SK-N-SH (cell line): ENCODE data around the gene POLR1A. TPM values are rescaled to one million over a fixed set of nuclear protein-coding genes. Genes with fewer than 3 reads are reported as not detected.

Experiments
- CTCF ChIA-PET: fragments of 300-600, 350-600 bp; formaldehyde crosslinking; extraction: SDS; loops from one replicate; lab custom pipeline; 2021; lab: Yijun Ruan, JAX
- POLR2A ChIA-PET: fragments of 350-600 bp; sonication (Branson Sonifier 250); formaldehyde crosslinking; extraction: SDS; loops from one replicate; lab custom pipeline; 2020; ENCODE audit warnings: antibody characterized with exemption, inconsistent platforms; lab: Yijun Ruan, JAX
- DNase-seq: peaks from one replicate; pipeline ENCODE4 v3.0.0; 2012
- H2AFZ ChIP-seq: fragments of 200-600 bp; sonication (generic); 2 replicates; pipeline ENCODE4 v1.8.1; 2016; ENCODE audit warnings: antibody characterized with exemption, mild to moderate bottlenecking, low read depth
- H3F3A ChIP-seq: fragments of 200-600 bp; sonication (generic); replicated peaks from 2 replicates; pipeline ENCODE3; 2016; ENCODE audit warnings: antibody characterized with exemption, mild to moderate bottlenecking; ENCODE audit not compliant: insufficient read depth
- H3K27ac ChIP-seq, 2 experiments: fragments of 200-500 bp in 1 of 2; fragments of 200-600 bp in 1 of 2; sonication (Bioruptor generic) in 1 of 2; sonication (generic), shearing (Covaris generic) in 1 of 2; 2 replicates each; pipeline versions ENCODE4 v1.5.1 to v1.6.1; 2014 to 2016; ENCODE audit warnings: low read depth in 2 of 2, inconsistent platforms in 1 of 2, low read length in 1 of 2, mild to moderate bottlenecking in 1 of 2, mixed read lengths in 1 of 2
- H3K27me3 ChIP-seq: fragments of 200-600 bp; sonication (generic), shearing (Covaris generic); 2 replicates; pipeline ENCODE4 v1.6.1; 2016; ENCODE audit warnings: mixed run types; ENCODE audit not compliant: insufficient read depth
- H3K36me3 ChIP-seq, 2 experiments: fragments of 200-500 bp in 1 of 2; fragments of 200-600 bp in 1 of 2; sonication (Bioruptor generic) in 1 of 2; sonication (generic) in 1 of 2; replicated peaks in 1 of 2; 2 replicates each; pipeline versions ENCODE3 to v1.5.1; 2014 to 2016; ENCODE audit warnings: low read length in 1 of 2, mild to moderate bottlenecking in 1 of 2; ENCODE audit not compliant: insufficient read depth in 2 of 2, control insufficient read depth in 1 of 2
- H3K4me1 ChIP-seq, 2 experiments: fragments of 200-500 bp in 1 of 2; fragments of 200-600 bp in 1 of 2; sonication (Bioruptor generic) in 1 of 2; sonication (generic), shearing (Covaris generic) in 1 of 2; 2 replicates each; pipeline versions ENCODE4 v1.5.1 to v1.6.1; 2014 to 2016; ENCODE audit warnings: low read depth in 1 of 2, low read length in 1 of 2, mixed run types in 1 of 2; ENCODE audit not compliant: insufficient read depth in 2 of 2, control insufficient read depth in 1 of 2
- H3K4me2 ChIP-seq: fragments of 200-600 bp; sonication (generic), shearing (Covaris generic); 2 replicates; pipeline ENCODE4 v1.6.1; 2017; ENCODE audit warnings: mixed run types
- H3K4me3 ChIP-seq, 2 experiments: fragments of 200-500 bp in 1 of 2; fragments of 200-600 bp in 1 of 2; sonication (Bioruptor generic) in 1 of 2; sonication (generic), shearing (Covaris generic) in 1 of 2; 2 replicates each; pipeline versions ENCODE4 v1.5.1 to v1.8.1; 2014 to 2016; ENCODE audit warnings: low read depth in 2 of 2, inconsistent platforms in 1 of 2, low read length in 1 of 2, mild to moderate bottlenecking in 1 of 2, mixed read lengths in 1 of 2, moderate library complexity in 1 of 2
- H3K79me2 ChIP-seq: fragments of 200-600 bp; sonication (generic); 2 replicates; pipeline ENCODE4 v1.8.1; 2017; ENCODE audit warnings: mild to moderate bottlenecking; ENCODE audit not compliant: insufficient read depth
- H3K9ac ChIP-seq: fragments of 200-600 bp; sonication (generic); 2 replicates; pipeline ENCODE4 v1.6.1; 2017; ENCODE audit warnings: mixed run types
- H3K9me2 ChIP-seq: fragments of 200-600 bp; sonication (generic); 2 replicates; pipeline ENCODE4 v1.6.1; 2017; ENCODE audit warnings: mixed run types
- H3K9me3 ChIP-seq: fragments of 200-600 bp; sonication (generic); 2 replicates; pipeline ENCODE4 v1.6.1; 2017; ENCODE audit warnings: mixed run types, mild to moderate bottlenecking, moderate library complexity
- H4K20me1 ChIP-seq: fragments of 200-600 bp; sonication (generic); 2 replicates; pipeline ENCODE4 v1.6.1; 2017; ENCODE audit warnings: mild to moderate bottlenecking, mixed run types; ENCODE audit not compliant: insufficient read depth
- CHD2 ChIP-seq: fragments of 150-350 bp; IDR thresholded peaks from 2 replicates; pipeline ENCODE4 v1.6.1; 2018; ENCODE audit warnings: low read length; ENCODE audit not compliant: partially characterized antibody
- EP300 ChIP-seq, 2 experiments: IDR thresholded peaks; 2 replicates each; pipeline versions ENCODE4 v1.4.0 to v1.6.1; 2012; ENCODE audit warnings: borderline replicate concordance in 1 of 2, low read depth in 1 of 2, low read length in 1 of 2
- FOSL2 ChIP-seq: IDR thresholded peaks from 2 replicates; pipeline ENCODE4 v1.4.0; 2012; ENCODE audit warnings: low read depth, mild to moderate bottlenecking, moderate library complexity, borderline replicate concordance
- FOXM1 ChIP-seq: IDR thresholded peaks from 2 replicates; pipeline ENCODE4 v1.4.0; 2012; ENCODE audit warnings: low read depth, mild to moderate bottlenecking
- GABPA ChIP-seq: IDR thresholded peaks from 2 replicates; pipeline ENCODE4 v1.4.0; 2012; ENCODE audit warnings: low read depth, mild to moderate bottlenecking
- GATA2 ChIP-seq: sonication (generic); formaldehyde crosslinking; IDR thresholded peaks from 2 replicates; pipeline ENCODE4 v1.5.0; 2020; ENCODE audit warnings: mild to moderate bottlenecking, missing genetic modification reagents
- NFIC ChIP-seq: IDR thresholded peaks from 2 replicates; pipeline ENCODE4 v1.4.0; 2012; ENCODE audit warnings: borderline replicate concordance
- RAD21 ChIP-seq: IDR thresholded peaks from 2 replicates; pipeline ENCODE4 v1.6.1; 2012; ENCODE audit warnings: mild to moderate bottlenecking, low read length
- RFX5 ChIP-seq: IDR thresholded peaks from 2 replicates; pipeline ENCODE4 v1.6.1; 2012; ENCODE audit warnings: mild to moderate bottlenecking, improper control_type of control experiment, low read length
- RXRA ChIP-seq: IDR thresholded peaks from 2 replicates; pipeline ENCODE4 v1.4.0; 2012; ENCODE audit warnings: low read depth, mild to moderate bottlenecking, borderline replicate concordance
- SIN3A ChIP-seq: IDR thresholded peaks from 2 replicates; pipeline ENCODE4 v1.6.1; 2012; ENCODE audit warnings: low read depth, mild to moderate bottlenecking, low read length, moderate library complexity, borderline replicate concordance
- YY1 ChIP-seq: IDR thresholded peaks from 2 replicates; pipeline ENCODE4 v1.4.0; 2012; ENCODE audit warnings: low read depth, mild to moderate bottlenecking
- WGBS: methylation state at CpG from one replicate; pipeline ENCODE4 v1.1.6; 2017; ENCODE audit warnings: low lambda C conversion rate; 5-methylcytosine and 5-hydroxymethylcytosine counted together
- polyA plus RNA-seq, 3 experiments: library from polyadenylated mRNA; depleted of rRNA; stranded (reverse); fragments of >200 nt; gene quantifications; 2 replicates each; pipeline ENCODE4 v1.2.3, GENCODE V29; 2012

The POLR1A gene
- polyA plus RNA-seq, 1 of the 3 experiments (the other 2 are of a cell fraction): 6.1 TPM

GRCh38 chr2:86027922-86028765 lies 77.5 kb downstream of the POLR1A start:
- POLR2A ChIA-PET: no interaction called here
- peaks cover 9 to 74% of the 10 kb centered on the region in 2 experiments for H3K36me3 ChIP-seq
- CTCF ChIA-PET: interaction anchor here (1.7 to 2.1 kb wide), 2 partner anchors 51 to 201 kb away, joined by 4 to 7 read pairs; no protein-coding TSS in a partner anchor

DNA sequence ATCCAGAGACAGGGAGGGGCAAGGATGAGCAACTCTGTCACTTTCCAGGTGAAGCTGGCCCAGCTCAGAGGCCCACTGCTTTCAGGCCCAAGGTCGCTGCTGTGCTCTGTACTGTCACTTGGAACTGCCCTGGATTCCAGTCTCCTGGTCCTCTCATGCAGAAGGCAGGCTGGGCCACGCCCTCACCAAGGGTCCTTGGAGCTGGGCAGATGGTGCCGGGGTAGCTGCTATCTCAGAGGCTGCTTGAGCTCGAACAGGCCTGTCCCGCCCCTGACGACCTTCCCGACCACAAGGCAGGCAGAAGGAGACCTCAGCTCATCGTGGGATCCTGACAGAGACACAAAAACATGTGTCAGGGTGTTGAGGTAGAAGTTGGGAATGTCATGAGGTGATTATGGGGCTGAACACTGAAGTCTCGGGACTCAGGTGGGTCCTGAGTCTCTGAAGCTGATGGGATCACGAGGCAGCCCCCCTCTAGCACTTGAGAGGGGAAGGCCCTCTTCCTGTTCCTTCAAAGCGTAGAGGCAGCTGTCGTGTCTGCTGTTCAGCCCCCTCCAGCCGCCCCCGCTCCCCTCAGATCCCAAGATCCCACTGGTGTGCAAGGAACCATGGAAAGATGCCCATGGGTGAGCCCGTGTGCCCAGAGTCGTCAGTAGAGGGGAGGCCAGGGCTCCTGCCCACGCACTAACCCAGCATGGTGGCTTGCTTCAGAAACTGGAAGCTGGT lies 78.3 kb downstream of the POLR1A start:
- H3K27me3 ChIP-seq: no peaks in the 10 kb centered on the region
- 93% methylated on average over 12 of the region's 17 CpGs for WGBS
- no peak overlapping the region for H2AFZ ChIP-seq
- CTCF ChIA-PET: interaction anchor here (1.5 to 2.1 kb wide), 3 partner anchors 52 to 200 kb away, joined by 4 to 7 read pairs (median 4); no protein-coding TSS in a partner anchor
- H4K20me1 ChIP-seq: no peaks in the 10 kb centered on the region
- DNase-seq: no peak
- POLR2A ChIA-PET: no interaction called here
- no peaks in the 10 kb centered on the region for H3K79me2 ChIP-seq
- no peaks in the 10 kb centered on the region for H3K9me3 ChIP-seq
- no peak overlapping the region for H3K9ac ChIP-seq
- H3K27ac ChIP-seq: no peak overlapping the region
- TF ChIP-seq NFIC (no peak), EP300 (IDR thresholded peaks at IDR 0.05; ENCODE audit: borderline replicate concordance in 1 of 2, low read depth in 1 of 2, low read length in 1 of 2) (no peak), FOSL2 (no peak), GATA2 (CRISPR knock-in tag) (no peak), FOXM1 (no peak), RXRA (no peak), RAD21 (no peak), RFX5 (no peak), SIN3A (no peak)
- no peaks in the 10 kb centered on the region for H3K9me2 ChIP-seq
- no peaks in the 10 kb centered on the region for H3K4me1 ChIP-seq
- peaks cover 8 to 66% of the 10 kb centered on the region in 2 experiments for H3K36me3 ChIP-seq
- no peak overlapping the region for H3K4me2 ChIP-seq
- H3F3A ChIP-seq: no peaks in the 10 kb centered on the region
- no peak overlapping the region for H3K4me3 ChIP-seq

More at GRCh38 chr2:86027922-86028765, 77.5 kb downstream of the POLR1A start:
- no peaks in the 10 kb centered on the region for H3F3A ChIP-seq
- H3K4me3 ChIP-seq: no peak overlapping the region
- no peak overlapping the region for H2AFZ ChIP-seq
- H3K9me2 ChIP-seq: no peaks in the 10 kb centered on the region
- H4K20me1 ChIP-seq: no peaks in the 10 kb centered on the region
- H3K27me3 ChIP-seq: no peaks in the 10 kb centered on the region
- no peak overlapping the region for H3K27ac ChIP-seq
- TF ChIP-seq FOXM1 (no peak), GABPA (no peak), YY1 (no peak), CHD2 (no peak), RAD21 (no peak)
- H3K4me1 ChIP-seq: no peaks in the 10 kb centered on the region
- H3K9me3 ChIP-seq: no peaks in the 10 kb centered on the region
- H3K9ac ChIP-seq: no peak overlapping the region
- H3K4me2 ChIP-seq: no peak overlapping the region
- H3K79me2 ChIP-seq: no peaks in the 10 kb centered on the region
- DNase-seq: no peak
- 93% methylated on average over 31 of the region's 33 CpGs for WGBS
